Ishikawa (cell line): ENCODE measurements around the gene TNFSF10.
A peak's percentile ranks its signal among the peaks of the same experiment; 100 is the strongest.

Experiments used
- CEBPB ChIP-seq: IDR thresholded peaks from 2 replicates; pipeline ENCODE4 v1.6.1; 2012
- CREB1 ChIP-seq: IDR thresholded peaks from 2 replicates; pipeline ENCODE4 v1.6.1; 2012; ENCODE audit warnings: low read depth
- EGR1 ChIP-seq: IDR thresholded peaks from 2 replicates; pipeline ENCODE4 v1.6.1; 2012
- EP300 ChIP-seq: IDR thresholded peaks from 2 replicates; pipeline ENCODE4 v1.6.1; 2012; ENCODE audit warnings: borderline replicate concordance
- FOXM1 ChIP-seq: IDR thresholded peaks from 2 replicates; pipeline ENCODE4 v1.6.1; 2012; ENCODE audit warnings: low read depth, borderline replicate concordance
- NFIC ChIP-seq: IDR thresholded peaks from 2 replicates; pipeline ENCODE4 v1.6.1; 2012
- RAD21 ChIP-seq: IDR thresholded peaks from 2 replicates; pipeline ENCODE4 v1.6.1; 2012; ENCODE audit warnings: low read depth
- TAF1 ChIP-seq: IDR thresholded peaks from 2 replicates; pipeline ENCODE4 v1.6.1; 2012; ENCODE audit warnings: low read depth, mild to moderate bottlenecking
- TCF12 ChIP-seq: IDR thresholded peaks from 2 replicates; pipeline ENCODE4 v1.6.1; 2012; ENCODE audit warnings: low read depth
- TEAD4 ChIP-seq: IDR thresholded peaks from 2 replicates; pipeline ENCODE4 v1.6.1; 2012
- YY1 ChIP-seq: IDR thresholded peaks from 2 replicates; pipeline ENCODE4 v1.6.1; 2012; ENCODE audit warnings: low read depth
- ZBTB7A ChIP-seq: IDR thresholded peaks from 2 replicates; pipeline ENCODE4 v1.6.1; 2012; ENCODE audit warnings: low read depth
- TF ChIP-seq, protein P1 (sequence below): IDR thresholded peaks from 2 replicates; pipeline ENCODE4 v1.6.1; 2012
- TF ChIP-seq, protein P2 (sequence below): IDR thresholded peaks from 2 replicates; pipeline ENCODE4 v1.6.1; 2012; ENCODE audit warnings: low read depth, mild to moderate bottlenecking
- TF ChIP-seq, protein P3 (sequence below): IDR thresholded peaks from 2 replicates; pipeline ENCODE4 v1.6.1; 2012

The TNFSF10 gene

DNA sequence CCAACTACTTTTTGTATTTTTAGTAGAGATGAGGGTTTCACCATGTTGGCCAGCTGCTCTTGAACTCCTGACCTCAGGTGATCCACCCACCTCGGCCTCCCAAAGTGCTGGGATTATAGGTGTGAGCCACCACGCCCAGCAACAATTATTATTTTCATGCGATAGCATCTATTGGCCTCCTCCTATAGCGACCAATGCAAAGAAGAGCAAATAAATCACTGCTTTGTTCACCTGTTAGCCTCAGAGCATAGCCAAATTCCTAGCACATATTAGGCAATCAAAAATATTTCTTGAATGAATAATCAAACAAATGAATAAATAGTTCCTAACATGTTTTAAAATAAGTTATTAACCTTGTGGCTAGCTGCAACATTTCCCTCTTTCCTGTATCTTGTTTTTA, 36.8 kb upstream of the TNFSF10 start:
- TF ChIP-seq CREB1 (no peak), EGR1 (0 out of 2 replicates have a peak, but pooled peaks have one; percentile 30), YY1 (no peak), NFIC (peak; percentile 64; the same call in 1 of the 2 replicates), ZBTB7A (no peak), EP300 (peak; percentile 87), TAF1 (no peak), CEBPB (peak; percentile 84), FOXM1 (peak; percentile 40; the same call in 1 of the 2 replicates), TEAD4 (peak; percentile 78), RAD21 (no peak), TCF12 (peak; percentile 53)
- TF ChIP-seq, protein P1, sequence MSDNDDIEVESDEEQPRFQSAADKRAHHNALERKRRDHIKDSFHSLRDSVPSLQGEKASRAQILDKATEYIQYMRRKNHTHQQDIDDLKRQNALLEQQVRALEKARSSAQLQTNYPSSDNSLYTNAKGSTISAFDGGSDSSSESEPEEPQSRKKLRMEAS = no peak
- TF ChIP-seq, protein P2, sequence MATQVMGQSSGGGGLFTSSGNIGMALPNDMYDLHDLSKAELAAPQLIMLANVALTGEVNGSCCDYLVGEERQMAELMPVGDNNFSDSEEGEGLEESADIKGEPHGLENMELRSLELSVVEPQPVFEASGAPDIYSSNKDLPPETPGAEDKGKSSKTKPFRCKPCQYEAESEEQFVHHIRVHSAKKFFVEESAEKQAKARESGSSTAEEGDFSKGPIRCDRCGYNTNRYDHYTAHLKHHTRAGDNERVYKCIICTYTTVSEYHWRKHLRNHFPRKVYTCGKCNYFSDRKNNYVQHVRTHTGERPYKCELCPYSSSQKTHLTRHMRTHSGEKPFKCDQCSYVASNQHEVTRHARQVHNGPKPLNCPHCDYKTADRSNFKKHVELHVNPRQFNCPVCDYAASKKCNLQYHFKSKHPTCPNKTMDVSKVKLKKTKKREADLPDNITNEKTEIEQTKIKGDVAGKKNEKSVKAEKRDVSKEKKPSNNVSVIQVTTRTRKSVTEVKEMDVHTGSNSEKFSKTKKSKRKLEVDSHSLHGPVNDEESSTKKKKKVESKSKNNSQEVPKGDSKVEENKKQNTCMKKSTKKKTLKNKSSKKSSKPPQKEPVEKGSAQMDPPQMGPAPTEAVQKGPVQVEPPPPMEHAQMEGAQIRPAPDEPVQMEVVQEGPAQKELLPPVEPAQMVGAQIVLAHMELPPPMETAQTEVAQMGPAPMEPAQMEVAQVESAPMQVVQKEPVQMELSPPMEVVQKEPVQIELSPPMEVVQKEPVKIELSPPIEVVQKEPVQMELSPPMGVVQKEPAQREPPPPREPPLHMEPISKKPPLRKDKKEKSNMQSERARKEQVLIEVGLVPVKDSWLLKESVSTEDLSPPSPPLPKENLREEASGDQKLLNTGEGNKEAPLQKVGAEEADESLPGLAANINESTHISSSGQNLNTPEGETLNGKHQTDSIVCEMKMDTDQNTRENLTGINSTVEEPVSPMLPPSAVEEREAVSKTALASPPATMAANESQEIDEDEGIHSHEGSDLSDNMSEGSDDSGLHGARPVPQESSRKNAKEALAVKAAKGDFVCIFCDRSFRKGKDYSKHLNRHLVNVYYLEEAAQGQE = no peak
- TF ChIP-seq, protein P3, sequence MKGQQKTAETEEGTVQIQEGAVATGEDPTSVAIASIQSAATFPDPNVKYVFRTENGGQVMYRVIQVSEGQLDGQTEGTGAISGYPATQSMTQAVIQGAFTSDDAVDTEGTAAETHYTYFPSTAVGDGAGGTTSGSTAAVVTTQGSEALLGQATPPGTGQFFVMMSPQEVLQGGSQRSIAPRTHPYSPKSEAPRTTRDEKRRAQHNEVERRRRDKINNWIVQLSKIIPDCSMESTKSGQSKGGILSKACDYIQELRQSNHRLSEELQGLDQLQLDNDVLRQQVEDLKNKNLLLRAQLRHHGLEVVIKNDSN = no peak

DNA sequence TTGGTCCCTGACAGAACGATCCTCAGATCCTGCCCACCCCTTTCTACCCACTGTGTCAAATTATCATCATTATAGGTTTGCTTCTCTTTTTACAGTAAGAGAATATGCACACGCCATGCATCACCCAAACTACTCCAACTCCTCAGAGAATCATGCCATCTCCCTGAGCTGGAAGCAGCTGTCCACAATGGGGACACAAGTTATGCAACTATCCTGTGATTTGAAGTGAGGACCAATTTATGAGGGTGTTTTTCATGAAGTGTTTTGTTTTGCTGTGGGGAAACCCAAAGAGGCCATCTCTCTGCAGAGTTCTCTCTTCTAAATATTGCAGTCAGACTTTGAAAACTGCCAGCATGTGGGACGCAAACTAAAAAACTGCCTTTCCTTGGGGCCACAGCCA, 35.8 kb upstream of the TNFSF10 start:
- no peak for TF ChIP-seq EGR1
- no peak for TF ChIP-seq ZBTB7A
- TF ChIP-seq EP300 = no peak
- TF ChIP-seq, protein P2 = no peak
- no peak for TF ChIP-seq FOXM1
- no peak for TF ChIP-seq CREB1
- TF ChIP-seq TEAD4 = no peak
- no peak for TF ChIP-seq TAF1
- TF ChIP-seq RAD21 = no peak

DNA sequence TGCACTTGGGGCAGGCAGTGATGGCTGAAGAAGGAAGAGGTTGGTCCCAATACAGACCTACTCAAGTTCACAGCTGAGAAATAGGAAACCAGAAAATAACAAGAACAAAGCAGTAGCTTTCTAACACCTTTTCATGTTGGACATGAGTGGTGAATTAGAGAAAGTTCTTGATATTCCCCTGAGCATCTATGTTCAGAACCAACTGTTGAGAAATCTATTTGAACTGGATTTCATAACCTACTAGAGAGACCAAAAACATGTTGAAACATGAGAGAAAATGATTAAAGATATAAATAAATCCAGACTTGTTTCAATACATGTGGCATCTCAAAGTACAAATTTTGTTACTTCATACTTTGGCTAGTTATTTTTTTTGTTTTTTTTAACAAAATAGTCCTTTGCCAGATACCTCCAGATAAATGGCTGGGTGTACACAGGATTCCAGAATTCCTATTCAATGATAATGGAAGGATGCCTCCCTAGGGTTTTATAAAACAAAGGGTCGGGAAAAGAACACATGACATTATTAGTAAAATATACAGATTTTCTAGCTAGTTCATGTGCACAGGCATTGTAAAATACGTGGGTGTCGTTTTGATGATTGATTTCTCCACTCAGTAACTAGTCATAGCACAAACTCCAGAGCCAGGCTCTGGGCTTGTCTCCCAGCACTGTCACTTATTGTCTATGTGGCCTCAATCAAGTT, 34.4 kb upstream of the TNFSF10 start:
- TF ChIP-seq CREB1 (no peak), FOXM1 (no peak), ZBTB7A (no peak), TAF1 (no peak), RAD21 (no peak), EGR1 (no peak), NFIC (no peak), YY1 (no peak), TCF12 (no peak), TEAD4 (no peak)
- TF ChIP-seq, protein P1 = no peak
- TF ChIP-seq, protein P2 = no peak

DNA sequence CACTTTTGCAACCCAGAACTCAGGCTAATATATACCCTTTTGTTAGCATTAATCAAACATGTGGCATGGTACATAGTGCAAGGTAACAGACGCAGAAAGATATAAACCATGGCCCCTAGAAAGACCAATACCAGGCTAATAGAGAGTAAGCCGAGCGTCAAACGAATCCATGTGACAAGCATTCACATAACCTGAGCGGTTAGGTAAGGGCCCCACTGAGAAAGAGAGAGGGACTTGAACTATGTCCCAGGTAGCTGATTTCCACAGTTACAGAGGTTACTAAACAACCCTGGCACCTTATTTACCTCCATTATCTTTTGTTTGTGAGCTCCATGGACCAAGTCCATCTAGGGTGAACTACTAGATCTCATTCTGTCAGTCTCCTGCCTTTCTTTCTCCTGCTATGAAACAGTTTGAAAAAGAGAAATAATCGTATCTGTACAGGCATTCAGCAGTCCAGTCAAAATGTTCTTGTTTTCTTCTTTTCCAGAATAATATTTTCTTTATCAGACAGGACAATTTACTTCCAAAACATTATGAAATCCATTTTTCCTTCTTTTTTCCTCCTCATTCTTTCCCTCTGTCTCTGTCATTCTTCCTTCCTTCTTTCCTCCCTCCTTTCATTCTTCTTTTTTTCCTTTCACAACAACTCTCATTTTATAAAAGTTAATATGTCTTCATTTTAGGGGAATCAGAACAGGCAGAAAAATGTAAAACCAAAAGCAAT, 30.5 kb upstream of the TNFSF10 start:
- TF ChIP-seq CEBPB = no peak
- no peak for TF ChIP-seq TEAD4
- no peak for TF ChIP-seq TAF1
- no peak for TF ChIP-seq FOXM1
- no peak for TF ChIP-seq CREB1
- TF ChIP-seq YY1 = no peak
- TF ChIP-seq NFIC = no peak
- no peak for TF ChIP-seq EP300
- TF ChIP-seq, protein P2 = no peak
- no peak for TF ChIP-seq ZBTB7A
- no peak for TF ChIP-seq RAD21
- no peak for TF ChIP-seq TCF12
- TF ChIP-seq, protein P1 = no peak
- TF ChIP-seq, protein P3 = no peak
- no peak for TF ChIP-seq EGR1
